ENCODE results near the gene GNRH2.
"Not testable (repeated sequence)": the region's sequence is repeated elsewhere in the genome, so short reads cannot be mapped to it uniquely, and the experiment has no call there.

The GNRH2 gene, protein sequence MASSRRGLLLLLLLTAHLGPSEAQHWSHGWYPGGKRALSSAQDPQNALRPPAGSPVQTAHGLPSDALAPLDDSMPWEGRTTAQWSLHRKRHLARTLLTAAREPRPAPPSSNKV

DNA sequence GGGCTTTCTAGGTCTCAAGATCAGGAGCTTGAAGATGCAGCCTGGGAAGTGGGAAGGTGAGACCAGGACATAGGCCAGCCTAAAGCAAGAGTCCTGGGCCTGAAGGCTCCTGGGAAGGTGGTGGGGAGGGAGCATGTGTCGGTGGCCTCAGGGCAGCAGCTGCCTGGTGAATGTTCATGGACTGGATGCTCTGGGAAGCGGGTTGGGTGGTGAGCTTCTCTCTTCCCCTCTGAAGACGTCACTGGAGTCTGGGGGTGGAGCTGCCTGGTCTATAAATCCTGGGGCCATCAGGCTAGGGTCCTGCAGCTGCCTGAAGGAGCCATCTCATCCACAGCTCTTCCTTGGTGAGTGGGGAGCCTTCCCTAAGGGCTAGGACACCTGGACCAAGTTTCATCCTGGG lies at the start of gene GNRH2:
Gene GNRH2 (plus strand): TSS at position 301 of the 400 bp plus-strand sequence. CDS start 793 bp downstream, outside the sequence.
- no peak for DNase-seq

DNA sequence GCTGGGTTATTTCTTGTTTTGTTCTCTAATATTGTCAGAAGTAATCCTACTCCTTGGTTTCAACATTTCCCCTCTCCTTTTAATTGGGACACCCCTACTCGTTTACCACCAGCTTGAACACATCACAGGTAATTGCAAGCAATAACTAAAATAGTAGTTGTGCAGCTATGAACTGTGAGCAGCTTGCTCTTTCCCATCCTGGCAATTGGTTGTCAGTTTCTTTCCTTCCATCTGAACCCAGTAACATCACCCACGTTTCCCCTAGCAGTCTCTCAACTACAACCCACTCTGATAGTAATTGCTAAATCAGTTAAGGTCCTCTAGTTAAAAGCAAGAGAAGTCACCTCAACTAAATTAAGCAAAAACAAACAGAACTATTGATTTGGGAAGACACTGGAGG lies 47.6 kb upstream of the GNRH2 start:
- DNase-seq, result no peak

DNA sequence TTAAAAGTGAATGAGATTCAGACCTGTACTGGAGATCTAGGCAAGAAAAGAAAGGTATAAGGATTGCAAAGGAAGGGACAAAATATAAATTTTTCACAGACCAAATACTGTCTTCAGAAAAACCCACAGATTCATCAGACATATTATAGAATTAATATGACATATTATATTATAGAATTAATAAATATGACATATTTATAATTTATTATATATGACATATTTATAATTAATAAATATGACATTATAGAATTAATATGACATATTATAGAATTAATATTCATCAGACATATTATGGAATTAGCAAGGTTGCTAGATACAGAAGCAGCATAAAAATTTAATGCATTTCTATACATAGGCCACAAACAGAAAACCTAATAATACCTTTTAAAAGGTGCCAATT lies 44.7 kb upstream of the GNRH2 start:
- no peak for DNase-seq

DNA sequence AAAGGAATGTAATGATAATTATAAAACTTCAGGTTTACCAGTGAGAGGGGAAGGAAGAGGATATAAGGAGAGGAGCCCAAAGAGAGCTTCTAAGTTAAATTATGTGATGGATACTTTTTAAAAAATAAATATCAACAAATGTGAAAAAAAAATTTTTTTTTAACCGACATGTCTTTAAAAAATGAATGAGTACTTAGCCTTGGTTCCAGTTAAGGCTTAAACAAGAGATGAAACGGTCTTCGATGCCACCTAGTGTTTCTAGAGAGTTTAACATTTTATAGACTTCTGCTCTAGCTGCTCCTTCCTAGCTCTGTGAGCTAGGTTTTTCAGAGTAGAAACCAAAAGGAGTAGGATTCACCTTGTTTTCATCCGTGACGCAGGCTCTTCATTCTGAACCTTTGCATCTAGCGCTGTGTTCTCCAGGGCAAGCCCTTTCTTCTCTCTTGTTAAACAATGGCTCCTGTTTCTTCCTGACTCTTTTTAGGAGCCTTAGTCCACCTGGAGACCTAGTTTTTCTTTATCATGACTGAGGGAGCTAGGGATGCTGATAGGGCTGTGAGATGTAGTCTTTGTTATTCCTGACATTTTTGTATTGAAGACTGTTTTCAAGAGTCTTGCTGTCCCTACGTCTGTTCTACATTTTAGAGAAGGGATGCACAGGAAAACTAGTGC lies 42.4 kb upstream of the GNRH2 start:
- DNase-seq, result peak; percentile 49

DNA sequence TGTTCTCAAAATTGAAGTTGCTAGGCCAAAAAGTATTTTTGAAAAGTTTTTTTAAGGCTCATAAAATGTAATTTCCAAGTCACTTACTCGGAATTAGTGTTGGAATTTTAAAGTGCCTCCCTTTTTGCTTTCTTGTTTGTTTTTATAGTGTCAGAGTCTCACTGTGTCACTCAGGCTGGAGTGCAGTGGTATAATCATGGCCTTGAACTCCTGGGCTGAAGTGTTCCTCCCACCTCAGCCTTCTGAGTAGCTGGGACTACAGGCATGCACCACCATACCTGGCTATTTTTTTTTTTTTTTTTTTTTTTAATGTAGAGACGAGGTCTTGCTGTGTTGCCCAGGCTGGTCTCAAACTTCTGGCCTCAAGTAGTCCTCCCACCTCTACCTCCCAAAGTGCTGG lies 40.0 kb upstream of the GNRH2 start:
- no peak for DNase-seq

DNA sequence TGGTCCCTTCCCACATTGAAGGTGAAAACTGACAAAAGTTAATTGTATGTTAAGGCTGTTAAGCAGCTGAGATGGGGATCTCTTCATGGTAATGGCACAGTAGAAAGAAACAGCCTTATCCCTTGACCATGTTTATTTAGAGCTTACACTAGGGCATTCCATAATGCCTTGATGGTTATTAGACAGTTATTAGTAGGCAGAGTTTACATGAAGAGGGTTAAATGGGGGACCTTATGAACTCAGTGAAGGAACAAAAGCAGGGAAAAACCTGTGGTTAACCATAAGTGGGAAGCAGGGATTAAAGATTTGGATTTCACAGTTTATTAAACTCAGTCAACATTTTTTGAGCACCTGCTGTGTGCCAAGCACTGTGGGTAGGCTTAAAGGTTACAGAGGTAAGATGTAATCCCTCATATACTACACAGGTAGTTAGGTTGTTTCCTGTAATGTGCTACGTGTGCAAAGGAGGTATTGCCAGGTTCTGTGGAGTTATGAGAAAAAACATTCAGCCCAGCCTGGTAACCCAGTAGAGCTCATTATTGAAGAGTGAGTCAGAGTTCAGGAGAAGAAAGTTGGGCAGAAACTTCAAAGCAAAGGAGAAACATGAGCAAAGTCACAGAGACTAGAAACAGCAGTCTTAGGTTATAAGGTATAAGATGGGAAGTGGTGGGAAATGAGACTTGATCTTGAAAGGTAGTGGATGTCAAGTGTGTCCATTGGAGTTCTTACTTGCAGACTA lies 32.3 kb upstream of the GNRH2 start:
- peak; percentile 49 for DNase-seq

DNA sequence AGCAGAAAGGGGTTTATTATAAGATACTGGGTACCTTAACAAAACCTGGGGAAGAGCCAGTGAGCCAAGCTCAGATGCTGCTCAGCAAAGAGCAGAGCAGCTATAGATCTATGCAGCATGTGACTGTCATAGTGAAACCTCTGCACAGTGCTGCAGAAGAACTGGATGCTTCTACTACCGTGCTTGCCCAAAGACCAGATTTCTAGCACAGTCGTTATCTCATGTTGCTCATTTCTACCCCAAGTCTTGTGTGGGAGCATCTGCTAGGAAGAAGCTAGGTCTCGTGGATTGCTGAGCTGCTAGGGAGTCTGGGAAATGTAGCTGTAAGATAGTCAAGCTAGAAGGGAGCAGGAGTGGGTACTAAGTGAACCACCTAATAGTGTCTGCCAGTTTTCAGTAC lies 31.7 kb upstream of the GNRH2 start:
- no peak for DNase-seq

DNA sequence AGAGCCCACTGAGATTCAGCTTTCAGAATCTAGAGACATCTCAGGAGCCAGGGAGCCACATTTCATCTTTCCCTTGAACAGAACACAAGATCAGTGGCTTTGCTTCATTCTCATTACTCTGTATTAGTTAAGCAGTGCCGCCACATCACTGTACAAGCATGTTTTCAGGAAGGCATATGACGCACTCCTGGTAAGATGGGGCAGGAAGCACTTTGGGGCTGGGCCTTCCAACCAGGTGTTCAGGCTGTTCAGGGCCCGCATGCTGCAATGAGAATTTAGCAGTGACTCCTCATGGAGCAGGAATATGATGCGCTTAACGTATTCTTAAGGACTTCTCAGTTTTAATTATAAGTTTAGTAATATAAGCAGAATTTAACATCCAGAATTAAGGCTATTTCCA lies 29.7 kb upstream of the GNRH2 start:
- DNase-seq, result no peak

DNA sequence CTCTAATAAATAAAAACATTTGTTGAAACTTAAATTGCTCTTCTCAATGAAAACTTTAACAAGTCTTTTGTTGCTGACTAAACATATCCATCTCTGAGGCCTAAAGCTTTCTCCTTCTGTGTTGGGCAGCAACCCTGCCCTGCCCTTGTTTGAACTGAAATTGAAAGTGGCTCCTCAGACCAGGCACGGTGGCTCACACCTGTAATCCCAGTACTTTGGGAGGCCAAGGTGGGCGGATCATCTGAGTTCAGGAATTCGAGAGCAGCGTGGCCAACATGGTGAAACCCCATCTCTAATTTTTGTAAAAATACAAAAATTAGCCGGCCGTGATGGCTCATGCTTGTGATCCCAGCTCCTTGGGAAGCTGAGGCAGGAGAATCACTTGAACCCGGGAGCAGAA lies 29.2 kb upstream of the GNRH2 start:
- DNase-seq, result peak; percentile 73

DNA sequence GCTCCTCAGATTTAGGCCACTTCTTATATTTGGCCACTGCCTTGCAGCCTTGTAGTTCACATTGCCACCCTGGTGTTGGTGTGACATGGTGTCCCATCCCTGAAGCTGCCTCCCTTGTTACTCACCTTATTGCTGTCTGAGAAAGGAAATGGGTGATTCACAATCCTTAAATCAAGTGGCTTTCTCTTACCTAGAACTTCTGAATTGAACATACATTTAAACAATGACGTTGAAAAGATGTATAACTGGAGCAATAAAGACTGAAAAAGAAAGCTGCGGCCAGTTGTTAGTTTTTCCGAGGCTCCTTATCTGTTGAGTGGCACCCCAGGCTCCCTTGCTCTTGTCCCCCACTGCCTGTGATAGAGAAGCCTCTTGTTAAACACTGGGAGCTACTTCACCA lies 28.8 kb upstream of the GNRH2 start:
- DNase-seq, result no peak

DNA sequence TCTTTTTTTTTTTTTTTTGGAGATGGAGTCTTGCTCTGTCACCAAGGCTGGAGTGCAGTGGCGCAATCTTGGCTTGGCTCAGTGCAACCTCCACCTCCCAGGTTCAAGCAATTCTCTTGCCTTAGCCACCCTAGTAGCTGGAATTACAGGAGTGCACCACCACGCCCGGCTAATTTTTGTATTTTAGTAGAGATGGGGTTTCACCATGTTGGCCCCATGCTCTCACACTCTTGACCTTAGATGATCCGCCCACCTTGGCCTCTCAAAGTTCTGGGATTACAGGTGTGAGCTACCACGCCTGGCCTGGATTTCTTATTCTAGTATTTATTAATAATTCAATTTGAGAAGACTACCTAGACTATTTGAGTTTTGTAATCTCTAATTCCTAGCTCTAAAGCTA lies 28.1 kb upstream of the GNRH2 start:
- not testable (repeated sequence) for DNase-seq

DNA sequence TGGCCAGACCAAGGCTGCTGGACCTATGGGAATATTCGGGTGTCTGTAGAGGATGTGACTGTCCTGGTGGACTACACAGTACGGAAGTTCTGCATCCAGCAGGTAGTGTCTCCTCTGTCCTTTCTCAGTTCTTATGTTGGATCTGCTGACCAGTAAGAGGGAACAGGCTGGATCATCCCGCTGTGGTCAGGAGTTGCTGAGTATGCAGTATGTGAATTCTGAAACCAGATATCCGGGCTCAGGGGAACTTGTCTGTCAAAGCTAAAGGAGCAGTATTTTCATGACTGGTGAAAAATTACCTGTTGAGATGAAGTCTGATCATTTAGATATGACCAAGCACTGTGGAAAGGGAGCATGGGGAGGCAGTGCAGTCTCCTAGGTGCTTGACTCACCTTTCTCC lies 22.1 kb upstream of the GNRH2 start:
- no peak for DNase-seq

DNA sequence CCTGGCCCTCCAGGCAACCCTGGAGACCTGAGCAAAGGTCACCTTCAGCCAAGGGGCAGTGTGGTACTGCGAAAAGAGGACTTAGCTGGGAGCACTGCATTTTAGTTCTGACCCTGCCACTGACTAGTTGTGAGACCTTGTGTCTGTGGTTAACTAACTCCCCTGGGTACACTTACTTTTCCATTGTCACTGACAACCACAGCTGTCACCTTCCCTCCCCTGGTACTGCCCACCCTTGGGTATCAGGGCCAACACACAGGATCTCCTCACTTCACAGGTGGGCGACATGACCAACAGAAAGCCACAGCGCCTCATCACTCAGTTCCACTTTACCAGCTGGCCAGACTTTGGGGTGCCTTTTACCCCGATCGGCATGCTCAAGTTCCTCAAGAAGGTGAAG lies 21.6 kb upstream of the GNRH2 start:
- DNase-seq, result no peak

DNA sequence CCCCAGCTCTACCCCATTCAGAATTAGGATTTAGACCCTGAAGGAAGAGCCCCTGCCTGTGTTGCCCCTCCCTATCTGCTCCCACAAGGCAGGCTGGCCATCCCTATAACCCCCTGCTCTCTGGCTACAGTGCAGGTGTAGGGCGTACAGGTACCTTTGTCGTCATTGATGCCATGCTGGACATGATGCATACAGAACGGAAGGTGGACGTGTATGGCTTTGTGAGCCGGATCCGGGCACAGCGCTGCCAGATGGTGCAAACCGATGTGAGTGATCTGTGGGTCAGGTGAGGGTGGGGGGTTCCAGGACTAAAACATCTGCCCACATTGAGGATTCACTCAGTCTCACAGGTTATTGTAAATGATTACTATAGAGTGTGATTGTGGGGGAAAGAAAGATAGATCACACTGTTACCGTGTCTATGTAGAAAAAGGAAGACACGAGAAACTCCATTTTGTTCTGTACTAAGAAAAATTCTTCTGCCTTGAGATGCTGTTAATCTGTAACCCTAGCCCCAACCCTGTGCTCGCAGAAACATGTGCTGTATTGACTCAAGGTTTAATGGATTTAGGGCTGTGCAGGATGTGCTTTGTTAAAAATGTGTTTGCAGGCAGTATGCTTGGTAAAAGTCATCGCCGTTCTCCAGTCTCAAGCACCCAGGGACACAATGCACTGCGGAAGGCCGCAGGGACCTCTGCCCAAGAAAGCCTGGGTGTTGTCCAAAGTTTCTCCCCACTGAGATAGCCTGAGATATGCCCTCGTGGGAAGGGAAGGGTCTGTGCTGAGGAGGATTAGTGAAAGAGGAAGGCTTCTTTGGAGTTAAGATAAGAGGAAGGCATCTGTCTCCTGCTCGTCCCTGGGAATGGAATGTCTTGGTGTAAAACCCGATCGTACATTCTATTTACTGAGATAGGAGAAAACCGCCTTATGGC lies 20.6 kb upstream of the GNRH2 start:
- DNase-seq, result not testable (repeated sequence)

DNA sequence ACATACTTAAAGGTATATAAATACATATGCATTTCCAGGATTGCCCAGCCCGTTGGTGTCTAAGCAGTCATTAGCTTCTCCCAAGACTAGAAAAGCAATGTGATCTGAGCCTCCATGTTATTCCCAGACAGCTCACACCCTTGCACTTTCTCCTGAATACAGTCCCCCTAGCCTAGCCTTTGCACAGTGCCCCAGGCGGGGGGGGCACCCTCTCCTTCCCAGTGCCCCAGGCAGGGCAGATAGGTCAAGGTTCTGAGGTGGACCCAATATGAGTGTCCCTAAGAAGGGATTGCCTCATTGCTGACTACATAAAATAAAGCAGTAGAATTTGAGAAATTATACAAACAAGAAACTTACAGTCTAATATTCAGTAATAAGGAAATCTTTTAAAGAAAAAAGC lies 15.4 kb upstream of the GNRH2 start:
- no peak for DNase-seq

DNA sequence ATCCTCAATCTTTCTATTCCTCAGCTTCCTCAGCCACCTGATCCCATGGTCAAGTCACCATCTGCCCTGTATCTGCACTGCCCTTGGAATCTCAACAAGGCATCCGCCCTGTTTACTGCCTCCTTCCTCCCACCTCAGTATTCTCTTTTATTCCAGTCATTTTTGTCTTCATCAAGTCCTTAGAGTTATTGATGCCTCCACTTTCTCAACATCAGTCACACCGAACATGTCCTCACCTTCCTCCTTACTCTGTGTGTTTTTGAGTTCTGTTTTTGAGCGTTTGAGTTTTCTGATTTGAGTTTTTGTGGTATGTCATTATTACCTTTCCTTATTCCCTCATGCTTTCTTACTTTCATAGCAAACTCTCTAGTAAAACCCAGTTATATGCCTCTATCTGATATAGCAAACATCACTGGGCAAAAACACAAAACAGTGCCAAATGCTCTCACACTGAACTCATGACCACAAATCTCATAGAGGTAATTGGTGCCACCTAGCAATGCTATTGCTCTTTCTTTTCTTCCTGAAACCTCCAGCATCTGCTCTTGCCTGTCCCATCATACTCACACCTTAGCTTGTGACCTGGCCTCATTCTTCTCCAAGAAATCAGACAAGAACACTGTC lies 11.8 kb upstream of the GNRH2 start:
- DNase-seq, result no peak

DNA sequence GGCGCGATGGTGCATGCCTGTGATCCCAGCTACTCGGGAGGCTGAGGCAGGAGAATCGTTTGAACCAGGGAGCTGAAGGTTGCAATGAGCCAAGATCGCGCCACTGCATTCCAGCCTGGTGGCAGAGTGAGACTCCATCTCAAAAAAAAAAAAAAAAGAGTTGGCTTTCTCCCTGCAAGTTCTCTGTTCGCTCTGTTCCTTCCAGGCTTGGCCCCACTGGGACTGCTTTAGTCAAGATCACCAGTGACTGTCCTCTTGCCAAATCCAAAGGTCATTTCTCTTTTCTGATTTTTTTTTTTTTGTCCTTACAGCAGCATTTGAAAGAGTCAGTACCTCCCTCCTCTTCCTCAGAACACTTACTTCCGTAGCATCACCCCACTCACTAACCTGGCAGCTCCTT lies 10.8 kb upstream of the GNRH2 start:
- no peak for DNase-seq

DNA sequence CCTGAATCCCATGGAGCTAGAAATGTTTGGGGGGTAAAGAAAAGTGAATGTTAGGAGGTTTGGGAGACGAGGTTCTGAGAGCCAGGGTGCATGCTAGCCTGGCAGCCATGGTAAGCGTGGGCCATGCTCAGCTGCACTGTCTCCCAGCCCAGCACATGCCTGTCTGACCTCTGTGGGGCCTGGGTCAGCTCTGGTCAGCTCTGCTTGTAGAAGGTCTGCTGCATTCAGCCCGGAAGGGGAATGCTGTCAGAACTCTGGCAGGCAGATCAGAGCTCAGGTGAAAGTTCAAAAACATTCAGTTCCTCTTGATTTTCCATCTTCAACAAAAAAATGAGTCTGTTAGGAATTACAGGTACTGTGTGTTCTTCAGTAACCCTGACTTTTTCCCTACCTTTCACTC lies 5.8 kb upstream of the GNRH2 start:
- DNase-seq, result no peak

DNA sequence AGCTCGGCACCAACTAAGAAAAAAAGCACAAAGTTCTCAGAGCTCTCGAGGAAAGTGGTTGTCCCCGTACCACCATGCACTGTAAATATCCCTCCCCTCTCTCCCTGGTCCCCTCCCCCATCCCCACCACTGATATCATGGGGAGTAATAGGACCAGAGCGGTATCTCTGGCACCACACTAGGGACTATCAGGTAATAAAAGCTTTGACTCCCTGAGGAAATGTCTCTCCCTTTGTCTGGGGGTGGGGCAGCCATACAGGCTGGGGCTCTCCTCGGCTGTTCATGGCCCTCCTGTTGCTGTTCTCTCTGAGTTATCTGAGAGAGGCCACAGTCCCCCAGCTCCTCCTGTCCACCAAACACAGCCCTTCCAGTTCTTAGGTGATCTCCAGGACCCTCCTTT lies 5.0 kb upstream of the GNRH2 start:
- DNase-seq, result no peak

DNA sequence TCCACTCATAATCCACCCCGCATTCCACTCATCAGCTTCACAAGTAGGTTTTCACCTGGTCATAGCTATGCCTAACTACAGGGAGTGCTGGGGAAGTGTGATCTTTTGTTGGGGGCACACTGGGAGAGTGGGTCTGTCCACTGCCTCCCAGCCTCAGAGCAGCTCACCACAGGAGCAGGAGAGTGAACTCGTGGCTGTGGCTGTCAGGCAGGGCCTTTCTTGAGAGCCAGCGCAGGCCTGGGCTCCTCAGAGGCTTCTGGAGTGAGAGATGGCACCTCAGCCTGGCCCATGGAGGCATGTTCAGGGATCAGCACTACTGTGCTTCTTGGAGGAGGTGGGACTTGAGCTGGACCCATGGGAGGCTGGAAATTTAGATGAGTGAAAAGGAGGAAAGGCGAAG lies 4.0 kb upstream of the GNRH2 start:
- DNase-seq, result no peak

DNA sequence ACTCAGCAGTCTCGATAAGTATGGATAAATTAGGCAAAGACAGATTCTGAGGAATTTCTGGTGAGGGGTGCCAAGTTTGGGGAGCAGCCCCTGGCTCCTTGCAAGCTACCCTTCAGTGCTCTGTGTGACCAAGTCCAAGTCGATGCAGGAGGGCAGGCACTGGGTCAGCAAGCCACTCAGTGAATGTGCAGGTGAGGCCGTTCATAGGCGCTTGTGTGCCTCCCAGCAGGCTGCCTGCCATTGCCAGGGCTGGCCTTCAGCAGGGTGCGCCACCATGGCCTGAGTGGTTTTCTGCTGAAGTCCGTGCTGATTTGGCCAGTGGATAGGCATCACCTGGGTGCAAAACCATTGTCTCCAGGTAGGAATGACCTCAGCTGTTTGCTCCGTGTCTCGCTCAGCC lies 3.3 kb upstream of the GNRH2 start:
- no peak for DNase-seq

DNA sequence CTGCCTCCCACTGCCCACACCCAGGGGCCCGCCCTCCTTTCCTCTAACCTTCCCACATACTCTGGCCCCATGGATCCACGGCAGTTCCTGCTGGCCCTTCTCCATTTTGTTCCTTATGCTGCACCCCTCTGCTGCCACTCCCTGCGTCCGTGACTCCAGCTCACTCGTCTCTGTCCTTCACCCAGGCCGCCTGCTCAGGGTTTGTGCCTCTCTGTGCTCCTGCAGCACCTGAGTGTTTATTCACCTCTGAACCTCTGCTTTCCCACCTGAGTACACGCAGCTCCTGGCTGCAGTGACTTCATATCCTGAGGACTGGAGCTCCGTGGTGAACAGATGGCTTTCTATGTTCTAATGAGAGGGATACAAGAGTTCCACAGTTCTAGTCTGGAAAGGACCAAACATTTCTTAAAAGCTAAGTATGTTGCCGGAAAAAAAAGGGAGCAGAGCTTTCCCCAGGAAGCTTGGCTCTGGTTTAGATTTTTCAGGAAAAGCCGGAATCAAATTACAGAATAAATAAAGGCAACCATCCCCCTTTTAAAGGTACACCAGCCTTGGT lies 1.5 kb upstream of the GNRH2 start:
- no peak for DNase-seq

DNA sequence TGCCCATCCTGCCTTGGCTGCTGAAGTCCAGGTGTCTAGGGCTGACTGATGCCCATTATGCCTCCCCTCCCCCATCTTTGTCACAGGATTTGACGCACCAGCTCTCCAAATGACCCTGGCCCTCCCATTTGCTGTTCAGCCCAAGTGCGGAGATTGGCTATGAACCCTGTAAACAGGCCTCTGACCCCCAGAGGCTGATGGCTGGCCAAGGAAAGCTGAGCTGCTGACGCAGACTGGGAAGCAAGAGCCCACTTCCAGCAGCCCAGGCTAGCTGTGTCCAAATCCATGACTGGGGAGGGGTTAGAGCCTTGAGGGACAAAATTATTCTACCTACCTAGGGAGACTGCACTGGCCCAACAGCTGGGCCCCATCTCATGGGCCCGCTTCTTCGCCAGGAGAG lies 797 bp upstream of the GNRH2 start:
- DNase-seq, result no peak
